ENCODE data around the gene RPS2.
A peak's percentile ranks its signal among the peaks of the same experiment; 100 is the strongest.
"Not testable (repeated sequence)": the region's sequence is repeated elsewhere in the genome, so short reads cannot be mapped to it uniquely, and the experiment has no call there.

Gene RPS2

GRCh38 chr16:1965396-1966001 is 873 bp upstream of the RPS2 start:
- DNase-seq (ENCODE audit: low read depth): no peak
- TF ChIP-seq CTCF (conservative IDR thresholded peaks at IDR 0.05; ENCODE audit: low read depth, low read length): no peak
- peak overlapping the region; percentile 70 for H3K4me3 ChIP-seq (ENCODE audit: low read length)

GRCh38 chr16:1963806-1964505 is 670 bp downstream of the RPS2 start:
- peak; percentile 24 for TF ChIP-seq CTCF (conservative IDR thresholded peaks at IDR 0.05; ENCODE audit: low read depth, low read length)
- no peak for DNase-seq (ENCODE audit: low read depth)
- peak overlapping the region; percentile 70 for H3K4me3 ChIP-seq (ENCODE audit: low read length)

GRCh38 chr16:1962161-1963153 is 2.2 kb downstream of the RPS2 start:
- H3K4me3 ChIP-seq (ENCODE audit: low read length): peak overlapping the region; percentile 70

GRCh38 chr16:1961651-1962067 is 3.0 kb downstream of the RPS2 start:
- no peak overlapping the region for H3K4me3 ChIP-seq (ENCODE audit: low read length)

More at GRCh38 chr16:1962161-1963153, 2.2 kb downstream of the RPS2 start:
- DNase-seq (ENCODE audit: low read depth): not testable (repeated sequence)

GRCh38 chr16:1960665-1961630 is 3.7 kb downstream of the RPS2 start:
- no peak for DNase-seq (ENCODE audit: low read depth)

More at GRCh38 chr16:1961651-1962067, 3.0 kb downstream of the RPS2 start:
- TF ChIP-seq CTCF (conservative IDR thresholded peaks at IDR 0.05; ENCODE audit: low read depth, low read length): no peak
- no peak for DNase-seq (ENCODE audit: low read depth)

More at GRCh38 chr16:1960665-1961630, 3.7 kb downstream of the RPS2 start:
- TF ChIP-seq CTCF (conservative IDR thresholded peaks at IDR 0.05; ENCODE audit: low read depth, low read length): no peak
- peak overlapping the region; percentile 85 for H3K4me3 ChIP-seq (ENCODE audit: low read length)

Data from retinal pigment epithelial cell (primary cell).